ENCODE results near the gene COBLL1.

- no peak for TF ChIP-seq CTCF (IDR thresholded peaks at IDR 0.05; ENCODE audit: borderline replicate concordance, extremely low read depth, low read length, poor library complexity, severe bottlenecking)
- no peak for TF ChIP-seq EZH2 (IDR thresholded peaks at IDR 0.05; ENCODE audit: borderline replicate concordance, low read depth, low read length, severe bottlenecking)
These were observed 116.1 kb downstream of the COBLL1 start for GRCh38 chr2:164725542-164725941.

Measured in DND-41 (cell line).